ENCODE results near the gene C1orf56. TPM values are rescaled to one million over a fixed set of nuclear protein-coding genes. Genes with fewer than 3 reads are reported as not detected.

The C1orf56 gene
- total and polyA plus RNA-seq, 10 of the 15 experiments (the other 5 are each of a cell fraction or from before 2014, with no cell fraction given), result 0.22 to 15.5 (median 1.5) TPM

GRCh38 chr1:150999926-151000325 is 47.6 kb upstream of the C1orf56 start:
- Histone ChIP-seq H3K36me3 (ENCODE audit: control insufficient read depth in 2 of 2, insufficient read depth in 2 of 2, low read length in 1 of 2) (no peaks in the 10 kb centered on the region; a peak in 1 of 4 replicates), H3K79me2 (ENCODE audit: control insufficient read depth, insufficient read depth, low read length) (no peaks in the 10 kb centered on the region; the same call in 1 of the 2 replicates), H3K4me1 (ENCODE audit: control insufficient read depth, insufficient read depth, low read length) (peaks cover 4% of the 10 kb centered on the region; the same call in 1 of the 2 replicates), H3K27ac (ENCODE audit: control insufficient read depth, insufficient read depth) (no peak overlapping the region), H3K27me3 (replicated peaks in 1 of 2; ENCODE audit: control insufficient read depth in 2 of 2, insufficient read depth in 2 of 2, low read length in 1 of 2) (no peaks in the 10 kb centered on the region), H2AFZ (ENCODE audit: control insufficient read depth, low read depth, low read length) (no peak overlapping the region), H3K4me3 (no peak overlapping the region), H3K9me3 (replicated peaks; ENCODE audit: control insufficient read depth, insufficient read depth, low read length) (no peaks in the 10 kb centered on the region), H3K4me2 (ENCODE audit: control insufficient read depth, insufficient read depth) (no peak overlapping the region), H3K9ac (ENCODE audit: control insufficient read depth, insufficient read depth, low read length) (no peak overlapping the region), H4K20me1 (ENCODE audit: control insufficient read depth, insufficient read depth) (no peaks in the 10 kb centered on the region)
- ChIA-PET CTCF (interaction anchor here (0.7 to 16.2 kb wide), 5 partner anchors 19 to 157 kb away, joined by 3 to 252 read pairs (median 4); partner anchors contain the start of genes ANXA9, CERS2 and TNFAIP8L2), RAD21 (ENCODE audit: unreplicated experiment) (no interaction called here), SMC1A (ENCODE audit: uncharacterized antibody, unreplicated experiment) (interaction anchor here (0.5 to 2.0 kb wide), 3 partner anchors 12 to 1063 kb away, joined by 3 to 5 read pairs (median 3); no protein-coding TSS in a partner anchor), POLR2A (no interaction called here)
- no peak for DNase-seq (ENCODE audit: low read depth, low spot score)
- TF ChIP-seq USF2 (IDR thresholded peaks at IDR 0.05; ENCODE audit: borderline replicate concordance, low read depth, low read length) (no peak), CTCF (IDR thresholded peaks at IDR 0.05 in 2 of 3, conservative IDR thresholded peaks at IDR 0.05 in 1 of 3; ENCODE audit: control insufficient read depth in 2 of 3, extremely low read depth in 1 of 3, insufficient read depth in 1 of 3, low read depth in 3 of 3, low read length in 3 of 3) (no peak)
- FAIRE-seq, result no peak
- no TSS peak for BruUV-seq (replicated peaks)
- WGBS (ENCODE audit: insufficient coverage, insufficient replicate concordance, low lambda C conversion rate, missing lambda C conversion rate), result 96% methylated on average over 2 of the region's 2 CpGs
- intact Hi-C loops (cut with micrococcal nuclease; ENCODE audit: unreplicated experiment) (loop anchor here (10.0 kb wide), 1 partner anchor 745 kb away; the partner anchor contains the start of gene CA14), in situ Hi-C loops (cut with MboI) (loop anchor here (5.0 kb wide), 1 partner anchor 743 kb away; the partner anchor contains the start of gene CA14)
- ATAC-seq, result no peak

GRCh38 chr1:151000408-151000807 is 47.1 kb upstream of the C1orf56 start:
- Histone ChIP-seq H3K27me3 (replicated peaks in 1 of 2; ENCODE audit: control insufficient read depth in 2 of 2, insufficient read depth in 2 of 2, low read length in 1 of 2) (no peaks in the 10 kb centered on the region), H3K36me3 (ENCODE audit: control insufficient read depth in 2 of 2, insufficient read depth in 2 of 2, low read length in 1 of 2) (no peaks in the 10 kb centered on the region; a peak in 1 of 4 replicates), H4K20me1 (ENCODE audit: control insufficient read depth, insufficient read depth) (no peaks in the 10 kb centered on the region), H3K27ac (ENCODE audit: control insufficient read depth, insufficient read depth) (no peak overlapping the region), H2AFZ (ENCODE audit: control insufficient read depth, low read depth, low read length) (no peak overlapping the region), H3K4me2 (ENCODE audit: control insufficient read depth, insufficient read depth) (no peak overlapping the region), H3K9ac (ENCODE audit: control insufficient read depth, insufficient read depth, low read length) (no peak overlapping the region), H3K4me3 (no peak overlapping the region), H3K9me3 (replicated peaks; ENCODE audit: control insufficient read depth, insufficient read depth, low read length) (no peaks in the 10 kb centered on the region), H3K4me1 (ENCODE audit: control insufficient read depth, insufficient read depth, low read length) (peaks cover 4% of the 10 kb centered on the region; the same call in 1 of the 2 replicates), H3K79me2 (ENCODE audit: control insufficient read depth, insufficient read depth, low read length) (peaks cover under 1% of the 10 kb centered on the region)
- POLR2A ChIA-PET, result no interaction called here
- ATAC-seq (no peak), FAIRE-seq (no peak), DNase-seq (ENCODE audit: low read depth, low spot score) (no peak)
- RAD21 ChIA-PET (ENCODE audit: unreplicated experiment), result no interaction called here
- in situ Hi-C loops (cut with MboI), result no loop called here
- SMC1A ChIA-PET (ENCODE audit: uncharacterized antibody, unreplicated experiment), result interaction anchor here (0.7 kb wide), 1 partner anchor 78 kb away, joined by 3 read pairs; no protein-coding TSS in a partner anchor
- intact Hi-C loops (cut with micrococcal nuclease; ENCODE audit: unreplicated experiment), result no loop called here
- CTCF ChIA-PET, result interaction anchor here (0.8 to 16.2 kb wide), 4 partner anchors 10 to 78 kb away, joined by 3 to 252 read pairs (median 4); partner anchors contain the start of genes ANXA9 and CERS2
- no TSS peak for BruUV-seq (replicated peaks)
- 94% methylated on average over 3 of the region's 3 CpGs for WGBS (ENCODE audit: insufficient coverage, insufficient replicate concordance, low lambda C conversion rate, missing lambda C conversion rate)
- TF ChIP-seq DPF2 (IDR thresholded peaks at IDR 0.05) (no peak), CBFB (IDR thresholded peaks at IDR 0.05; ENCODE audit: low read depth) (no peak), IRF3 (IDR thresholded peaks at IDR 0.05) (no peak), SMAD5 (IDR thresholded peaks at IDR 0.05; ENCODE audit: low read depth) (no peak), CHD2 (IDR thresholded peaks at IDR 0.05; ENCODE audit: borderline replicate concordance, low read depth, low read length) (no peak), PKNOX1 (IDR thresholded peaks at IDR 0.05) (no peak), NFYA (IDR thresholded peaks at IDR 0.05; ENCODE audit: borderline replicate concordance, low read depth, low read length) (no peak), TBL1XR1 (IDR thresholded peaks at IDR 0.05; ENCODE audit: low read depth, low read length) (no peak)

Measured in GM12878 (cell line).